HepG2 (cell line): ENCODE measurements around the gene GAL3ST2. TPM values are rescaled to one million over a fixed set of nuclear protein-coding genes. Genes with fewer than 3 reads are reported as not detected.

Experiments used
- ERF ChIP-seq: IDR thresholded peaks from 2 replicates; pipeline ENCODE4 v1.6.1; 2018; ENCODE audit warnings: missing biosample characterization, missing genetic modification reagents
- HINFP ChIP-seq: sonication (generic); formaldehyde crosslinking; IDR thresholded peaks from 2 replicates; pipeline ENCODE4 v1.4.0; 2020; ENCODE audit warnings: low read depth, mild to moderate bottlenecking, missing genetic modification reagents
- MYNN ChIP-seq: sonication (generic); formaldehyde crosslinking; IDR thresholded peaks from 2 replicates; pipeline ENCODE4 v1.4.0; 2020; ENCODE audit warnings: mild to moderate bottlenecking, low read depth, missing genetic modification reagents
- RNF2 ChIP-seq: fragments of 450-650 bp; conservative IDR thresholded peaks from 2 replicates; pipeline ENCODE4 v1.6.1; 2016; ENCODE audit warnings: low read depth
- STAT6 ChIP-seq: sonication (generic); formaldehyde crosslinking; IDR thresholded peaks from 2 replicates; pipeline ENCODE4 v1.4.0; 2020; ENCODE audit warnings: missing genetic modification reagents, mild to moderate bottlenecking, borderline replicate concordance
- TFDP1 ChIP-seq: IDR thresholded peaks from 2 replicates; pipeline ENCODE4 v1.6.1; 2016; ENCODE audit warnings: missing compliant biosample characterization, missing genetic modification reagents, borderline replicate concordance
- TMF1 ChIP-seq: sonication (generic); formaldehyde crosslinking; IDR thresholded peaks from 2 replicates; pipeline ENCODE4 v1.8.1; 2022; ENCODE audit warnings: low read depth, missing genetic modification reagents
- USF2 ChIP-seq, 2 experiments: sonication (generic) in 1 of 2; formaldehyde crosslinking in 1 of 2; IDR thresholded peaks; 2 replicates each; pipeline versions ENCODE4 v1.5.1 to v1.6.1; 2011 to 2020; ENCODE audit warnings: borderline replicate concordance in 1 of 2, low read depth in 1 of 2, low read length in 1 of 2, mild to moderate bottlenecking in 1 of 2, missing genetic modification reagents in 1 of 2, moderate library complexity in 1 of 2
- ZNF484 ChIP-seq: sonication (generic); formaldehyde crosslinking; IDR thresholded peaks from 2 replicates; pipeline ENCODE4 v1.5.1; 2020; ENCODE audit warnings: mild to moderate bottlenecking, low read depth, missing genetic modification reagents, borderline replicate concordance
- ZNF563 ChIP-seq: sonication (generic); formaldehyde crosslinking; IDR thresholded peaks from 2 replicates; pipeline ENCODE4 v1.8.0; 2022; ENCODE audit warnings: mild to moderate bottlenecking, moderate library complexity, missing genetic modification reagents
- ZNF564 ChIP-seq: sonication (generic); formaldehyde crosslinking; IDR thresholded peaks from 2 replicates; pipeline ENCODE4 v1.8.1; 2023; ENCODE audit warnings: mild to moderate bottlenecking, missing genetic modification reagents
- ZNF609 ChIP-seq: sonication (generic); formaldehyde crosslinking; IDR thresholded peaks from 2 replicates; pipeline ENCODE4 v1.4.0; 2020; ENCODE audit warnings: mild to moderate bottlenecking, missing genetic modification reagents, borderline replicate concordance
- ZSCAN31 ChIP-seq: sonication (generic); formaldehyde crosslinking; IDR thresholded peaks from 2 replicates; pipeline ENCODE4 v1.5.0; 2020; ENCODE audit warnings: low read depth, mild to moderate bottlenecking, missing genetic modification reagents
- polyA plus RNA-seq, 8 experiments: library from polyadenylated mRNA; depleted of rRNA in 3 of 8; stranded (reverse) in 7 of 8; unstranded in 1 of 8; fragments of >200 nt; fragmentation: Illumina TruSeq in 4 of 8; extraction: Trizol in 4 of 8; gene quantifications; 2 replicates each; pipeline versions ENCODE4 v1.2.1 to v1.2.3, GENCODE V29; 2011 to 2016; ENCODE audit warnings: low read depth in 4 of 8, missing spikeins in 1 of 8, mixed read lengths in 1 of 8; ENCODE audit not compliant: insufficient read depth in 1 of 8
- total RNA-seq, 5 experiments: library from RNA; depleted of rRNA; stranded (reverse); fragments of >200 nt; fragmentation: Illumina TruSeq; extraction: Trizol; gene quantifications; 2 replicates each; pipeline ENCODE4 v1.2.3, GENCODE V29; 2016; ENCODE audit warnings: low read depth in 1 of 5

The GAL3ST2 gene
- total and polyA plus RNA-seq, 2 of the 13 experiments (the other 11 are each of a cell fraction or from before 2014, with no cell fraction given), result 0.17 to 0.20 TPM

- TF ChIP-seq USF2 (IDR thresholded peaks at IDR 0.05; ENCODE audit: low read depth, low read length), result peak; percentile 60; the same call in 1 of the 2 replicates
- no peak for TF ChIP-seq USF2 (CRISPR knock-in tag; IDR thresholded peaks at IDR 0.05; ENCODE audit: borderline replicate concordance)
- no peak for TF ChIP-seq STAT6 (CRISPR knock-in tag)
- peak; percentile 77 for TF ChIP-seq ZNF609 (CRISPR knock-in tag)
- peak; percentile 94 for TF ChIP-seq TFDP1 (CRISPR knock-in tag)
- TF ChIP-seq ZNF563 (CRISPR knock-in tag), result peak; percentile 92
- TF ChIP-seq HINFP (CRISPR knock-in tag), result 0 out of 2 replicates have a peak, but pooled peaks have one; percentile 55
- peak; percentile 96 for TF ChIP-seq TMF1 (CRISPR knock-in tag)
- TF ChIP-seq RNF2, result peak; percentile 87
- peak; percentile 77 for TF ChIP-seq ZNF564 (CRISPR knock-in tag)
- no peak; the same call in 1 of the 2 replicates for TF ChIP-seq ZSCAN31 (CRISPR knock-in tag)
- 0 out of 2 replicates have a peak, but pooled peaks have one; percentile 31 for TF ChIP-seq MYNN
- TF ChIP-seq ZNF484 (CRISPR knock-in tag), result no peak
- peak; percentile 68; the same call in 1 of the 2 replicates for TF ChIP-seq ERF
Measured at GRCh38 chr2:241771286-241772062, 5.1 kb upstream of the GAL3ST2 start (continued).
